NCI-H446 (cell line): ENCODE measurements around the gene IGFBP2.
A peak's percentile ranks its signal among the peaks of the same experiment; 100 is the strongest.

Source experiments
- DNase-seq, 2 experiments: peaks; one replicate each; lab custom pipeline; 2025; lab: John Stamatoyannopoulos, UW

IGFBP2 gene

DNA sequence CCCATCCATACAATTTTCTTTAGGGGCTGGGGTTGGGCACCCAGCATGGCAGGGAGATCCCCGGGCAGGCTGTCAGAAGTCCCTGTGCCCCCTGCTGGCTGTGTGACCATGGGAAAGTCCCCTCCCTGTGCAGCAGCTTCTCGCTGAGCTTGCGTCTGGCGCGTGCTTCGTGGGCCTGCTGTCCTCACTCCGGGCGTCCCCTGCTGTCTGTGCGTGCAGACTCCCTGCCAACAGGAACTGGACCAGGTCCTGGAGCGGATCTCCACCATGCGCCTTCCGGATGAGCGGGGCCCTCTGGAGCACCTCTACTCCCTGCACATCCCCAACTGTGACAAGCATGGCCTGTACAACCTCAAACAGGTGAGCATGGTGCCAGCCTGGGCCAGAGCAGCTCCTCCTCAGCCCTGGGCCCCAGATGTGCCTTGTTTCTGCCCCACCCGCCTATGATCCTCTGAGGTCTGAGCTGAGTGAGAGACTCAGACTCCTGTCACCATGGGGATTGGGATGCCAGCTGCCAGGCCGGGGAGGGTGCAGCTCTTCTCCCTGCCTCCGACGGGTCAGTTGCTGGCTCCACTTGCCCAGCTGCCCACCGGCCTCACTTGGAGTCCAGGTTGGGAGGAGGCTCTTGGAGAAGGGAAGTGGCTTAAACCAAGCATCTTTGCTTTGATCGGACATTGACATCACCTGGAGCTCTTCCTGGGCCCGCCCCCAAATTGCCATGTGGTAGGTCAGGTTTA, 28.6 kb downstream of the IGFBP2 start:
- DNase-seq = no peak

DNA sequence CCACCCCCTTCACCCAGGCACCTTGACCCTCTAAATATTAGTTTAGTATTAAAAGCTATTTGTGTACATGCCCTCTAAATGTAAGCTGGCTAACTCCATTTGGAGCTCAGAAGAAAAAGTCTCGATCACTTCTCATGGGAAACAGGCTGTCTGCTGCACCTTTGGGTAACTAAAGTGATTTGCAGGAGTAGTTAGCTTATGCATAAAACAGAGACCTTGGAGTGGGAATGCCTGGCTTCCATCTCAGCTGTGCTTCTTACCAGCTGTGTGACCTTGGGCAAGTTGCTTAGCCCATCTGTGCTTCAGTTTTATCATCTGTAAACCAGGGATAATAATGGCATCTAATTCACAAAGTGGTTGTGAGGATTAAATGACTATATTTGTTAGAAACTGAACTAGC, 29.9 kb downstream of the IGFBP2 start:
- no peak for DNase-seq

DNA sequence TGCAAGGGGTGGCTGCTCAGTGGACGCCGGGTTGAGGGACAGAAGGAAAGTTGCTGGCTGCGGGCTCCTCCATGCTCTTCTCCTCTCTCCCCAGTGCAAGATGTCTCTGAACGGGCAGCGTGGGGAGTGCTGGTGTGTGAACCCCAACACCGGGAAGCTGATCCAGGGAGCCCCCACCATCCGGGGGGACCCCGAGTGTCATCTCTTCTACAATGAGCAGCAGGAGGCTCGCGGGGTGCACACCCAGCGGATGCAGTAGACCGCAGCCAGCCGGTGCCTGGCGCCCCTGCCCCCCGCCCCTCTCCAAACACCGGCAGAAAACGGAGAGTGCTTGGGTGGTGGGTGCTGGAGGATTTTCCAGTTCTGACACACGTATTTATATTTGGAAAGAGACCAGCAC, 30.6 kb downstream of the IGFBP2 start:
- DNase-seq = no peak

DNA sequence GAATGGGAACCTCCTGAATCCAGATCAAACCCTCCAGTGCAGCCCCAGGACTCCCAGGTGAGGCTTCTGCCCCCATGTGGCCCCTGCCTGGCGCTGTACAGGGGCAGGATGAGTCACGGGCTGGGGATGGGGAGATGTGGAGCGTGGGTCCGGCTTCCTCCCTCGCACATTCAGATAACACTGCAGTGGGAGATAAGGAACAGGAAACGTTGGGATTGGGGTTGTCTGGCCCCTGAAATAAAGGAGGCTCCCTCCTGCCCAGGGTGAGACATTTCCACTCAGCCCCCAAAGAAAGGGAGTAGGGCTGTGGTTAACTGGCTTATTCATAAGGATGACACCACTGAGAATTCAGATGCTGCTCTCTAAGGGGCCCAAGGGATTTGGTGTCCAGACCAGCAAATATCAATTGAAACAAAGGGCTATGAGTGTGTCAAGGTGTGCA, 31.4 kb downstream of the IGFBP2 start:
- no peak for DNase-seq

DNA sequence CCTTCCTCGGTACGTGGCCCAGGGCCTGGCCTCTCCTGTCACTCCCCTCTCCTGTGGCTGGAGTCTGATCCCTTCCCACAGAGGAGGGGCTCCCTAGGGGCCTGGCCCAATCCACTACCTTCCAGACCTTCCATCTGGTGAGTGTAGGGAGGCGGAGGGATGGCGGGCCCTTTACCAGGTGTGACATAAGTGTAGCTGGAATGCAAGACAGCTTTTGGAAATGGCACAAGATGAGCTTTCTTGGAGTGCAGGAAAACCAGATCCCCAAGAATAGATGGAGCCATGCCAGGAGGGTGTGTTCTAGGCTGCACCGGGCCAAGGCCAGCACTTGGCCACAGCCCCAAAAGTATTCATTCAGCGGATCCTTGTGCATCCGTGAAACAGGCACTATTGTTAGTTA, 32.0 kb downstream of the IGFBP2 start:
- DNase-seq = peak; percentile 26 to 79

DNA sequence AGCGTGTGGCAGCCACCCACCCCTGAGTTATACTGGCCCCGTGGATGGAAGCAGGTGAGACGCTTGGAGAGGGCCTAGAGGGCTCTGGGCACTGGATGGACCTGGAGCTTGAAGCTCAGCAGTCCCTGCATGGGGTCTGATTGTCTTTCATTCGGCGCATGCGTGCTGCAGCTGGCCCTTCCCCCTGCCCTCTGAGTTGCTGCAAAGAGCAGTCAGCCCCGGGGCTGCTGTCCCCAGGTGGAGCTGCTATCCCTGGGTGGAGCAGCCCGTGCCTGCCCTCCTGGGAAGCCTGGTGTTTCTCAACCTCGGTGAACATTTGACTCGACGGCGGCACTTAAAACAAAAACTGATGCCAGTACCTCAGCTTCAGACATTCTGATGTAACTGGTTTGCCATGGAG, 32.5 kb downstream of the IGFBP2 start:
- peak in 1 of 2 experiments; percentile 33 for DNase-seq

DNA sequence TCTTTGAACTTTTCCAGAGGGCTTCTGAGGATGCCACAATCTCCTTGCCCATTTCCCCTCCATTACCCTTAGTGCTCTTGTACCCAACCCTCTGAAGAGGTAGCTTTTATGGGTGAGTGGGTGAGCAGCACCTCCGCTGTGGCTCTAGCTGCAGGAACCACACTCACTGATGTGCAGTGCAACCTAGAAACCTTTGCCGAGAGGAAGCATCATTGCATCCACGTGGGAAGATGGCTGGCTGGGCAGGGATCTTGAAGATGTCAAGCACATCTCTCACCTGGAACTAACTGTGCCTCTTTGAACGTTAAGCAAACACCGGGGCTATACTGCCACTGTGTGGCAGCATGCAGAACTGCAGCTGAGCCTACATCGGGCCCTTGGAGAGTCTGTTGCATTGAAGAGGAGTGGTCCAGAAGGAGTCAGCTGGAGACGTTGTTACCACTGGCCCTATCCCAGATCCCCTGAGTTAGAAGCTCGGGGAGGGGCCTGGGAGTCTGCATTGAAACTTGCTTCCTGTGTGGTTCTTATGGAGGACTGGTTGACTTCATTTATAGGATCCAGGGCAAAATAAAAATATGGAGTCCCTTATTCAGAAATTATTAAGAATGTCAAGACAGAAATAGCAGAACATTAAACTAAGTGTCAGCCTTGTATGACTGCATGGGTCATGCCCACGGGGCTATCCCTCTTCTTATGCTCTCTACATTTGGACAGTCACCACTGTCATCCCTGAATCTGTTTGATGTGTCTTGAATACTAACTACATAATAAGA, 33.4 kb downstream of the IGFBP2 start:
- DNase-seq = peak; percentile 68 to 85

DNA sequence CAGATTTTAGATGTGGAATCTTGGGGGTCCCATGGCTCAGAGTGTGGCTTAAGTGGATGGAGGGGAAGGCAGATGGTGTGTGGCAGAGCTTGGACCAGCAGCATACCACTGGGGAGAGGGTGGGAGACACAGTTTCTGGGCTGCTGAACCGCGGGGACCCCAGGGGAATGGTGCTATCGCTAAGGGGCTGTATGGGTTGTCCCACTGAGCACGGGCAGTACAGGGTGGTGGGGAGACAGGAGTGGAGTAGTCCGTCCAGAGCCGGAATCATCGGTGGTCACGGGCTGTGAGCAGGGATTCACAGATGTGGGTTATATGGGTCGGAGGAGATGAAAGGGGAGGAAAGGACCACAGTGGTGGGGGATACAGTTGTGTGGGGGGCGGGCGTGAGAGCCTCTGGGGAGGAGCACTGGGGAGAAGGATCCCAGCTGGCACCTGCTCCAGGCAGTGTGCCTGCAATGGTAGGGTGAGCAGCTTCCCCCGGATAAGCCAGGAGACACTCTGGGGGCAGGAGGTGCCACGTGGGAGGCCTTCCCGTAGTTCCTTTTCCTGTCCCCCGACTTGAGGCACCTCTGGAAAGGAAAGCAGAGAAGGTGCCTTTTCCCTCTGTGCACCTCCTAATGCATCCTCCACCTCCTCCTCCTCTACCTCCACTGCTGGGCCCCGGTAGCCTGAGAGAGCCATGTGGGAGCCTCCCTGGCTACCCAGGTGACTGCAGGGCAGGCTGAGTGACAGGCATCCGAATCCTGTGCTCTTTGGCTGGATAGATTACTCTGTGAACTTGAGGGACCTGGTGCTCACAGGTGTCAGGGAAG, 37.3 kb downstream of the IGFBP2 start:
- DNase-seq = no peak

DNA sequence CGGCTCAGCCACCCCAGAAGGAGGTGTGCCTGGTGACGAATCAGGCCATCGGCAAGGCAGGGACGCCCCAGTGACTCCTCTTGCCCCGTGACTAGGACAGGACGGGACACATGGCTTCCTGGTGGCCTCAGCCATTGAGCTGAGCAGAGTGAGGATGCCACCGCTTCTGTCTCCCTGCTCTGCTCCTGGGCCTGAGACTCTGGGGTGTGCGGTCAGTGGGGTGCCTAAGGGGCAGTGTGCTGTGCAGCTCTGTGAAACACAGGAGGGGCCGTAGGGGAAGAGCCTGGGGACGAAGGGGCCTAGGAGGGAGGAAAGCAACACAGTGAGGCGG, 37.8 kb downstream of the IGFBP2 start:
- no peak for DNase-seq

DNA sequence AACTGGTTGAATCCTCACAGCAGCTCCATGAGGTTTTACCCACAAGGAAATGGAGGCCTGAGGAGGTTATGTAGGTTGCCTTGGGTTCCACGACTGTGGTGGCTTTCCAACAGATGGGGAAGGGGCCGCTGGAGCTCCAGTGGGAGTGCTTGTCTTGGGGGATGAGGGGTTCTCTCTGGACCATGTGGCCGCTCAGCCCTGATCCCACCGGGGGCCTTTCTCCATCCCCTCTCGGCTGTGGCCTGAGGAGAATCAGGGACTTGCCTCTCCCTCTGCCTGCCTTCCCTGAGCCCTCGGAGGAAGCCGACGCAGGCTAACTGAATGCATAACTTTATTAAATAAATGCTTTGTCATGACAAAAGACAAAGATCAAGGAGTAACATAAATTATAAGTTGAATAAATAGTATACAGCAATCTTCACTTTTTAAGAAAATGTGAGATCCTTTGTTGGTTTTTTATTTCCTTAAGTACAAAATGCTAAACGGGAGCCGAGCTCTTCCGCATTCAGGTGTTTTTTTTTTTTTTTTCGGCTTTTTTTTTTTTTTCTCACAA, 38.6 kb downstream of the IGFBP2 start:
- DNase-seq = no peak

DNA sequence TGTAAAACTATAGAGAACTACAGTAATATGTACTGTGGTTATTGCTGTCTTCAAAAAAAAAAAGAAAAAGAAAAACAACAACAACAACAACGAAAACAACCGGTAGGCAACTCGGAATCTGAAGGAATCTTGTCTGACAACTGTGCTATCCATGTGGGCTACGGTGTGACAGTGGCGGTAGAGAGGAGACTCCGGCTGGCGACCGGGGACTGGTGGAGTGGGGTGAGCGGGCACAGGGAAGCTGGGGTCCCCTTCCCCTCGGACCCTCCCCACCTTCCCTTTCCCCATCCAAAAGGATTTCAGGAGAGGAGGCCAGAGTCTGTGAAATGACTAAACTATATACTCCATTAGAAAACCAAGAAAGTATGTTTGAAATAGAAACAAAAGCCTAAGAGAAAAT, 39.2 kb downstream of the IGFBP2 start:
- no peak for DNase-seq

DNA sequence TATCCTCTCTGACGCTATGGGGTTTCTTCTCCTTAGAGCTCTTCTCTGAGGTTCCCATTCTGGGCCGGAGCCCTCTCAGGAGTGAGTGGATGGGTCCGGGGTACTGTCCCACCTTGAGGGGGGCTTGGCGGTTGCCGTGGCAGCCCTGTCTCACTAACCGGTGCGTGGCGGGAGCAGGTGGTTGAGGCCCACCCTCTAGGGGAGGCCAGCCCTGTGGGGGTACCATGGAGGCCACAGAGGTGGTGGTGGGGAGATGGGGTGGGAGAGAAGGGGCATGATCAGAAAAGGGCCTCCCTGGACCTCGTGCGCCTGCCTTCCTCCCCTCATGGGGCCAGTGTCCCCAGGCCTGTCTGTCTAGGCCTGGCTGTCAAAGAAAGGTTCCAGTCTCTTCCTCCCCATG, 39.8 kb downstream of the IGFBP2 start:
- DNase-seq = no peak

DNA sequence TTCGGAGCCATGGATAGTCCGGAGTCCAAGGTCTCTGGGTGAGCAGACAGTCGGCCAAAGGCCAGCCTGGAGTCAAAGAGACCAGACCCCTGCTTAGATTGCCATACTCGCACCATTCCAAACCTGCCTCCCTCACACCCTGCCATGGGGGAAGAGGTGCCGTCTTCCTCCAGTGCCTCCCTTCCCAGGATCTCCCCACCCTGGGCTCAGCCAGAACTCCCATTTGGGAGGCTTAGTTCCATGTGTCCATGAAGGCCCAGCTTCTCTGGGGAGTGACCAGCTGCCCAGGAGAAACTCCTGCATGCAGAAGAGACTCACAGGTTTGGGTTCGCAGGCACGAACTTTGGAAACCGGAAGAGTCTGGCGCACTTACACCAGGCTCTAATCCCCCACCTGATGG, 40.4 kb downstream of the IGFBP2 start:
- DNase-seq = no peak

DNA sequence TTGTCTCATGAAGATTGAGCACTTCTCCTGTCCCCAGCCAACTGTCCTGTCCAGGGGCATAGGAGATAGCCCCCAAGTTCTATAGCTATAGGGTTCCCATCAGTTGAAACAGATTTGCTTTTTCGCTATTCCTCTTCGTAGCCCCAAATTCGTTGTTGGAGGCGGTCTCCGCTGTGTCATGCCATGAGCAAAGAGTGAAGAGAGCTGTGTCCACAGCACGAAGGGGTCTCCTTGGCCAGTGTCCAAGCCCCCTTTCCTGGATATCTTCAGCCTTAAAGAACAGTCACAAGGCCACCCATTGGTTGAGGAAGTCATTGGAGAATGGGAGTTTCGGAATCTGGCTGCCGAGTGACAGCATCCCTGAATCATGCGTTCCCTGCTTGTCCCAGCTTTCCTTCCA, 41.2 kb downstream of the IGFBP2 start:
- DNase-seq = no peak

DNA sequence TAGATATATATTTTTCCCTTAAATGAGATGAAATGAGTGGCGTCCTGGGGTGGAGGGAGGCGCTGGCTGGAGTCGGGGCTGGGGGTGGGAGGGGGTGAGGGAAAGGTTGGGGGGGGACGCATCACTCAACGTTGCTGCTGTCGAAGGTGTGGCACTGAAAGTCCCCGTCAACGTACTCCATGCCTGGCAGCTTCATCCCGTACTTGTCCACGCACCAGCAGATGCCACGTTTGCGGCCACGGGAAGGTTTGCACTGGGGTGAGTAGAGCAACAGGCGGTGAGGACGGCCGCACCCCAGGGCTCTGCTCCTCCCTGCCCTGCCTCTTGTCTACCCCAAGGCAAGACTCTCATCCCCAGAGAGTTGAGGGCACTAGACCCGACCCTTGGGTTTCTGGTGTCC, 43.4 kb downstream of the IGFBP2 start:
- DNase-seq = no peak

DNA sequence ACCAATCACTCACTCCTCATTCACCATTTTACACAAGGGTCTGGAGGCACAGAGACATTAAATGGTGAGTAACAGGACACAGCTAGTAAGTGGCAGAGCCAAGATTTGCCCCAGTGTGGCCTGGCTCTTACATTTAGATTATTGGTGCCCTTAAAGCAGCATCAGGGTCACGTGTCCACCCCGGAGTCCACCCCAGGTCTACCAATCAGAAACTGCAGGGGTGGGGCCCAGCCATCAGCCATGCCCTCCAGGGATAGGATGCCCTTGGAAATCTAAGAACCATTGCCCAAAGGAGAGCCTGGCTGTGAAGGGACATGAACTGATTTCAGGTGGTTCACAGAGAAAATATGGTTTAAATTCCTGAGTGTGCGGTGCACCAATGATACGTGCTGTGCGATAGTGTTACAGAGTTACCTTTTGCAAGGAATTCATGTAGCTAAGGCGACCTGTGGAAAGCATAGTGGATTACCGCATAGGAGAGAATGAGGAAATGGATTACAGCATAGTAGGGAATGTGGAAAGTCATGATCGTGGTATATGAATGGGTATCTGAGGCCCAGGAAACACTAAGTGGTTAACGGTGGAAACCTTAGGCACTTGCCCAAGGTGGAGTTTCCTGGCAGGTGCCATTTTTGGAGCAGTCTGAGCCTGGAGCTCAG, 44.3 kb downstream of the IGFBP2 start:
- DNase-seq = no peak

DNA sequence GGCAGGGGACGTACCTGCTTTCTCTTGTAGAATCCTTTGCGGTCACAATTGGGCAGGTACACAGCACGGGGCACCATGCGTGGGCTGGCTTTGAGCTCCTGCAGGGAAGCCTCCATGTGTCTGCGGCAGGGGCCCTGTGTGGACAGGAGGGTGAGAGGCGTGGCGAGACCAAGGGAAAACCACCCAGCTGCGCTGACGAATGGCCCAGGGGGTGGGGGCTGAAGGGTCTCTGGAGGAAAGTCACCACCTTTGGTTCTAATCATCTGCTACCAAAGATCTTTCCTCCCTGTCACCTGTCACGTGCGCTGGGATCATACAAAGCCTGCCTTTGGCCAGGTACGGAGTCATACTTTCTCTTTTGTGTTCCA, 44.9 kb downstream of the IGFBP2 start:
- DNase-seq = no peak

DNA sequence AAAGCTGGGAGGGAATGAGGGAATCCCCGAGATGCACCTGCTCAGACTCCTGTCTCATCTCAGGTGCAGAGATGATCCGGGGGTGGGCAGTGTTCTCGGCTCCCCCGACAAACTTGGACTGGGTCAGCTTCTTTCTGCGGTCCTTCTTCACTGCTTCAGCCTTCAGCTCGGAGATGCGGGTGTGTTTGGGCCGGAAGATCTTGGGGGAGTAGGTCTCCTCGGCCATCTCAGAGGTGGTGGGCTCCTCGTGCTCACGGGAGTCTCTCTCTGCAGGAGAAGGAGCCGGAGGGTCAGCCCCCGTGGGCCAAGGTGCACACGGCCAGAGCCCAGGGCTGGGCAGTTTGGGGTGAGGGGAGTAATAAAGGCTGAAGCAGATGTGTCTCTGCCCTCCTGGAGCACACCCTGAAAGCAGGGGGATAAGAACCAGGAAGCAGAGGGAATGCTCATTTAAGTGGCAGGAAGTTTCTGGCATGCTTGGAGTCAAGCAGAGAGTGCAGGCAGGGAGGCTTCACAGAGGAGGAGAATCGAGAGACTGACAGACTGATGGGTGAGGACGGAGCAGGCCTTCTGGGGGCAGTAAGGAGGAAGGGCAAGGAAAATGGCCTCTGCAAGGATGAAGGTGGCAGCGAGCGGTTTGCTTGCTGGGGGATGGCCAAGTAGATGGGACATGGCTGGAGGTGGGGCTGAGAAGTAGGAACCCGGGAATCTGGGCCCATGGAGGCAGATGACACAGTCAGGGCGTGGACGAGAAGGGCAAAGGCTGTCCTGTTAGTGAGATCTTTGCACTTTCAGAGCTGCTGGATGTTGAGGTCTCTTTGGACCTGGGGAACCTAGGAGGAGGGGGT, 45.8 kb downstream of the IGFBP2 start:
- no peak for DNase-seq

DNA sequence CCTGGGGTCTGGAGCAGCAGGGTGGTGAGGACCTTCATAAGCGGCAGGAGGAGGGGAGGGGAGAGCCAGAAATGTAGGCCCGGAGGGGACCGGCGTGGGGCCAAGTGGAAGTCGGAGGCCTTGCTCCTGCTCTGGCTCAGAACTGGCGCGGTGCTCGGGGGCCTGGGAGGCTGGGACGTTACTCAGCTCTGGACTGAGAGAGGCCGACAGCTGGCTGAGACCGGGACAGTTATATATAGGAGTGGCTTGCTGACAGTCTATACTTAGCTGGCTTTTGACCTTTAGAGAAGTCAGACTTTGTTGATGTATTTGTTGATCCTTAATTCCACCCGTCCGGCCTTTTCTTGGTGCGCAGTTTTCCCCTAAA, 46.4 kb downstream of the IGFBP2 start:
- DNase-seq = no peak

DNA sequence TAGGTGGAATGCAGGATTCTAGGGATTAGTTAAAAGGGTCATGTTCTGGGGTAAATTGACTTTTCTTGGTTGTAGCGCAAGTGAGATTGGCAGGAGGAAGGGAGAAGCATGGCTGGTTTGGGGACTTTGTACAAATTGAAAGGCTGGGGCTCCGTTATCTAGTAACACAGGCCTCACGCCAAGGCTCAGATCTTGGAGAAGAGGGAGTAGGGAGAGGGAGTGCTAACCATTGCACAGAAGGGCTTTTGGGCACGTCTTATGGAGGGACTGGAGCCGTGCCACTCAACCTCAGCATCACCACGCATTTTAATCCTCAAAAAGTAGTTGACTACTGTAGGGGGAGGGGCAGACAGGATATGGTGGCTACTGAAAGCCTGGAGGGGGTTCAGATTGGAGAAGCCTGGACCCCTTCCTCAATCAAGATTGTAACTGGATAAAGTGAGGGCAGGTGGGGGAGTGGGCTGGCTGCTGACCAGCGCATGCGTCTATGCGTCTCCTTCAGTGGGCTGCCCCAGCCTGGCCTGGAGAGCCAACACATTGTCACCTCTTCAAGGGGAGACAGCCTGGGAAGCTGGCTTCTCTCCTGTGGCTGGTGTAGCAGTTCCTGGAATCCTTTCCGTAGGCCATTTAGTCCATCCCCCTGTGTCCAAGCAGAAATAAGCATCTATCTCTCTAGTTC, 47.9 kb downstream of the IGFBP2 start:
- DNase-seq = no peak

DNA sequence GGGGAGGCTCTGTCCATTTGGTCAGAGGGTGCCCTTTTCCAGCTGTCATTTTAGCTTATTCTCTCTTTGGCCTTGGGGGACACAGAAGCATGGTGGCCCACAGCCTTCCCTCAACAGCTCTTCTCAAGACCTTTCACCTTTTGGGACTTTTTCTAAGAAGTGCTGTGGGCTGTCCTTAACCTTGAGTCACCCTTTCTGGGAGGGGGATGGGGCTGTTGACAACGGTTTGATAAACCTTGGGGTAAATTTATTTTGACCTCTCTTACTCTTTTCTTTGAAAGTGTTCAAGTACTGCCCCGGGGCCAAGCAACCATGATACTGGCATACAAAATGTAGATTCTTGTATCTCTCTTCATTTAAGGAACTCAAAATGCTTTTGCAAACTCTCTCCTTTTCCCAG, 48.5 kb downstream of the IGFBP2 start:
- no peak for DNase-seq
